ENCODE results near the gene GALNT2.

GALNT2 gene

DNA sequence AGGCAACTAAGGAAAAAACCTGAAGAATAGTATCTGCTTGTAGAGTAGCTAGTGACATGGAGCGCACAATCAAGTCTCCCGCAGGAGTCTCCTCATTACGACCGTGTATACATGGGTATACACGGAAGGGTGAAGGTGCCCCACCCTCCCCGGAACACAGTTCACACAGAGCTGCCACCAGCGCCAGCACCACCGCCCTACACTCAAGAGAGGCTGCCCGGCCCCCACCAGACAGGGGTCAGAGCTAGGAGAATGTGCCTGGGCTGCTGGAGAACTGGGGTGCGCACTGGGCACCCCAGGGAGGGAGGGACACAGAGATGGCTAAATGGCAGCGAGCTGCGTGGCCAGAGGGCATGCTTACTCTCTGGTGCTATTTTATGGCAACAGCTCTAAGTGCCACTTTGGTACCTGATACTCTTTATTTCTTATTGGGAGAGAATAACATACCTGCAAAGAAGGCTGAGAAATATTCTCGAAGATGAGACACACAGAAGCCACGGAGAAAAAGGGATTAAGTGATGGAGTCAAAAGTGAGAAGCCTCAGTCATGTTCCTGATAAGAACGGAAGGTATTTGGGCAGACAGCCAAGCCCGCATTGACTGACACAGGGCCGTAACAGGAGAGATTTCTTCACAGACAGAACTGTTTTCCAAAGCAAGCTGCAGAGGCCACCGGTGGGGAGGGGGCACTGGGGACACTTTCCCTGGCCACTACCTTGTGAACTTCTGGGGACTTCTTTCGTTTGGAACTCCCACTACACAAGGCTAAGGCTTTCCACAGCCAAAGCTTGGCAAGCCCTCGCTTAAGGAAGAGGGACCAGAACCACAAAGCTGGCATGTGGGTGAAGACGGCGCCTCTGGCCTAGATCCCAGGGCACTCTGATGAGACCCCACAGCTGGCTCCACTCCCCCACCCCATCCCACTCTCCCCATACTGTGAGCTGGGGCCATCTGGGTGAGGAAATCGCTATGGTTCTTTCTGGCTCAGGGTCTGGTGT, 251.1 kb downstream of the GALNT2 start:
- no peaks in the 10 kb centered on the region for H3K27me3 ChIP-seq (ENCODE audit: control insufficient read depth, insufficient read depth, low read length)
- H3K36me3 ChIP-seq (ENCODE audit: insufficient read depth, low read length): no peaks in the 10 kb centered on the region
- no peak overlapping the region for H3K4me3 ChIP-seq (ENCODE audit: low read length)
- peaks cover 9% of the 10 kb centered on the region for H3K4me1 ChIP-seq (ENCODE audit: control insufficient read depth, insufficient read depth, low read length)
- H3K9me3 ChIP-seq (replicated peaks; ENCODE audit: low read length): no peaks in the 10 kb centered on the region
- H3K9ac ChIP-seq (ENCODE audit: low read depth, low read length): no peak overlapping the region
- H3K4me2 ChIP-seq (ENCODE audit: low read length): no peak overlapping the region

DNA sequence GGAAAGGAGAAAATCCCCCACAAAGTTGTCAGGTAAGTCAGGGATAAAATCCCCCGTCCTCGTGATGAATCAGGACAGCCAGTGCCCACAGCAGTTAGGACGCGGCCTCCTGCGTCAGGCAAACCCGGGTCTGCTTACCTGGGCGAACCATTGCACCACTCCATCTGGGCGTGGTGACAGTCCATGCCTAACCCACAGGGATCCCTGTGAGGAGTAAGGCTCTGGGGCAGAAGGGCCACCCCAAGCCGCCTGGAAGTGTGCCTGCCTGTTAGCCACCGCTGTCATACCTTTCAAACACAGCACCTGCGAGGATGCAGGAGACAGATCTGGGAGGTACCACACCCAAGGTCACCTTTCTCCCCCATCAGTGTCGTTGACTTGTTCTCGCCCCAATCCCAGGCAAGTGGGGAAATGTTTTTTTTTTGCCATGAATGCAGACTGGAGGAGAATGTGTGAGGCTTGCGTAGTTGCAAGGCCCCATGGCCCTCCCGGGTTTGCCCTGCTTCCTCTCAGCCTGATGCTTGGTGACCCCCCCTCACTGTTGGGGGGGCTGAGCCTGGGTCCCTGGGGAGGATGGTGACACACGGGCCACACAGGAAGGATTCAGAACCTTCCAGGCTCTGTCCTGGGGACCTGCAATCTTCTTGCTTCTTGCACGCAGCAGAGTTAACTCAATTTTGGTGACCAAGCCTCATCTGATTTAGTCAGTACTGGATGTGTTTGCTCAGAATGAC, 252.1 kb downstream of the GALNT2 start:
- Histone ChIP-seq H3K4me1 (ENCODE audit: control insufficient read depth, insufficient read depth, low read length) (peaks cover 9% of the 10 kb centered on the region), H3K9ac (ENCODE audit: low read depth, low read length) (no peak overlapping the region), H3K9me3 (replicated peaks; ENCODE audit: low read length) (no peaks in the 10 kb centered on the region), H3K36me3 (ENCODE audit: insufficient read depth, low read length) (no peaks in the 10 kb centered on the region), H3K27me3 (ENCODE audit: control insufficient read depth, insufficient read depth, low read length) (no peaks in the 10 kb centered on the region), H3K4me2 (ENCODE audit: low read length) (no peak overlapping the region), H3K4me3 (ENCODE audit: low read length) (no peak overlapping the region)

GRCh38 chr1:230320804-230321203, 253.8 kb downstream of the GALNT2 start:
- Histone ChIP-seq H3K9me3 (replicated peaks; ENCODE audit: low read length) (no peaks in the 10 kb centered on the region), H3K4me1 (ENCODE audit: control insufficient read depth, insufficient read depth, low read length) (peaks cover 9% of the 10 kb centered on the region), H3K9ac (ENCODE audit: low read depth, low read length) (no peak overlapping the region), H3K27me3 (ENCODE audit: control insufficient read depth, insufficient read depth, low read length) (no peaks in the 10 kb centered on the region), H3K36me3 (ENCODE audit: insufficient read depth, low read length) (no peaks in the 10 kb centered on the region), H3K4me2 (ENCODE audit: low read length) (no peak overlapping the region), H3K4me3 (ENCODE audit: low read length) (no peak overlapping the region)

DNA sequence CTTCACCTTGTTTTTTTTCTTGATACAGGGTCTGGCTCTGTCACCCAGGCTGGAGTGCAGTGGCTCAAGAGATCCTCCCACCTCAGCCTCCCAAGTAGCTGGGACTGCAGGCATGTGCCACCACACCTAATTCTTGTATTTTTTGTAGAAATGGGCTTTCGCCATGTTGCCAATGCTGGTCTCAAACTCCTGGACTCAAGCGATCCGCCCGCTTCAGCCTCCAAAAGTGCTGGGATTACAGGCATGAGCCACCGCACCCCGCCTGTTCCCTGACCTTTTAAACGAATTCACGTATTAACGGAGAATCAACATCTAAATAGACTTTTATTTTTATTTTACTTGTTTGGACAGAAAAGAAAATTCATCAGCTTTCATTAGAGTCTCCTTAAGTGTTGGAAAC, 254.3 kb downstream of the GALNT2 start:
- Histone ChIP-seq H3K27me3 (ENCODE audit: control insufficient read depth, insufficient read depth, low read length) (no peaks in the 10 kb centered on the region), H3K36me3 (ENCODE audit: insufficient read depth, low read length) (no peaks in the 10 kb centered on the region)

DNA sequence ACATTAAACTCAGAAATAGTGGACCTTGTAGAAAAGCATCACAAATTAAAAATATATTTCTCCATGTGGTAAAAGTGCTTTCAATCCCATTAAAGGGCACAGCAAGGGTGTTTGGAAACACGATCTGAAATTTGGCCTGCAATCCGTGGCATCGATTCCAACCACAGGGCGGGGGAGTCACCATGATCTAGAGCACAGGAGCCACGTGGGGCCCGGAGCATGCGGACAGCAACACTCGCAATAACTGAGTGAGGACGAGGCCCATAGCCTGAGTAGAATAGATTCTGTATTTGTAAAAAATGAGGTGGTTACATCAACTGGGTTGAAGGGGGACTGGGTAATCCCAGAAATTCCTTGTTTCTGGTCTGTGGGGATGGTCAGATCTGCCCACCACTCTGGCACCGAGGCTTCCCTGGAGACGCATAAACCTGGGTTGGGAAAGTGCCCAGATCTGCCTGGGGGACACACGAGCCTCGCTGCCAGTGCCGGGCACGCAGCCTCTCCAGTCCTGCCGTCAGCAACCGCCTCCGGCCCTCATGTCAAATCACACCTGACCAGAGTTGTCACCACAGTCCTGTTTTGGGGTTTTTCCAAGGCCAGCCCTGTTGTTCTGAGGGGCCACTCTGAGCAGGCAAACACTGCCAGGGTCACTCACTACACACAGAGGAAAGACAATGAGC, 254.8 kb downstream of the GALNT2 start:
- H3K4me1 ChIP-seq (ENCODE audit: control insufficient read depth, insufficient read depth, low read length): peaks cover 9% of the 10 kb centered on the region
- H3K36me3 ChIP-seq (ENCODE audit: insufficient read depth, low read length): no peaks in the 10 kb centered on the region
- no peaks in the 10 kb centered on the region for H3K9me3 ChIP-seq (replicated peaks; ENCODE audit: low read length)
- no peaks in the 10 kb centered on the region for H3K27me3 ChIP-seq (ENCODE audit: control insufficient read depth, insufficient read depth, low read length)
- H3K4me2 ChIP-seq (ENCODE audit: low read length): no peak overlapping the region
- H3K4me3 ChIP-seq (ENCODE audit: low read length): no peak overlapping the region
- H3K9ac ChIP-seq (ENCODE audit: low read depth, low read length): no peak overlapping the region

More for the DNA sequence above, 254.3 kb downstream of the GALNT2 start:
- H3K9ac ChIP-seq (ENCODE audit: low read depth, low read length): no peak overlapping the region
- H3K4me3 ChIP-seq (ENCODE audit: low read length): no peak overlapping the region
- H3K4me1 ChIP-seq (ENCODE audit: control insufficient read depth, insufficient read depth, low read length): peaks cover 9% of the 10 kb centered on the region
- no peaks in the 10 kb centered on the region for H3K9me3 ChIP-seq (replicated peaks; ENCODE audit: low read length)
- H3K4me2 ChIP-seq (ENCODE audit: low read length): no peak overlapping the region

DNA sequence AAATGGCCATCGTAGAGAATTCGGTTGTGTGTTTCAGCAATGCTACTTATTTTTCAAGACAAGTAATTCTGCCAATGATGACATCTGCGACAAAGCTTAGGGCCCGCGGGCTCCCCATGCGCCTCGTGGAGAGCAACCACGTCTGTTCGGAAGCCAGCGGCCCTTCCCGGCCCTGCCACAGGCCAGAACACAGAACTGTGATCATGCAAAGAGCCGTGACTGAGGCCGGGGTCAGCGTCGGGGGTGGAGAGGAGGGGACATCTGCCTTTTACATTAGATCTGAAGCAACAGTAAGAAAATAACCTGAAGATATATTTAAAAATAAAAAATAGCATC, 255.4 kb downstream of the GALNT2 start:
- H3K4me1 ChIP-seq (ENCODE audit: control insufficient read depth, insufficient read depth, low read length): peaks cover 11% of the 10 kb centered on the region
- no peak overlapping the region for H3K9ac ChIP-seq (ENCODE audit: low read depth, low read length)
- H3K4me3 ChIP-seq (ENCODE audit: low read length): no peak overlapping the region

DNA sequence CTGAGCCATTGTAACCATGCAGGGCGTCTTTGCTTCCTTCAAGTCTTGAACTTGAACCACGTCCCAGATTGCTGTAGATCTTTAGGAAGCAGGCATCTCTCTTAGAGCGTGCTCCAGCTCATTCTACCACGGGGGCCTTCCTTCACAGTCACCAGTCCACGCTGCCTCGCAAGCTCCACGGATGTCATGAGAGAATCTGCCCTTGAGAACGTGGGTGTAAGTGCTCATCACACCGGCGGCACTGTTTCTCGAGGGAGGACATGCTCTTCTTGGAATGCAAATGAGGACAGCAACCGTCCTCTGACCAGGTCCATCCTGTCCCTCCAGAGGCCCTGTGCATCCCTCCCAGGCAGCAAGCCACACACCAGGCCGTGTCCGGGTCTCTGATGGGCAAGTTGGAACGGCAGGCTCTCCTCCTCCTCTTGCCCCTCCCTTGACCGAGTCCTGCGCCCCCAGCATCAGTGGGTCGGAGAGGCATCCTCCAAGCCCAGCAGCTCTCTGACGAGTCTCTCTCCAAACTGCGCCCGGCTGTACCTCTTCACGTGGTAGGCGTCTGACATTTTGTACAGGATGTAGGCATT, 256.0 kb downstream of the GALNT2 start:
- no peak overlapping the region for H3K9ac ChIP-seq (ENCODE audit: low read depth, low read length)
- no peak overlapping the region for H3K4me2 ChIP-seq (ENCODE audit: low read length)
- H3K4me1 ChIP-seq (ENCODE audit: control insufficient read depth, insufficient read depth, low read length): peaks cover 14% of the 10 kb centered on the region
- no peaks in the 10 kb centered on the region for H3K36me3 ChIP-seq (ENCODE audit: insufficient read depth, low read length)
- no peaks in the 10 kb centered on the region for H3K27me3 ChIP-seq (ENCODE audit: control insufficient read depth, insufficient read depth, low read length)
- H3K9me3 ChIP-seq (replicated peaks; ENCODE audit: low read length): no peaks in the 10 kb centered on the region
- H3K4me3 ChIP-seq (ENCODE audit: low read length): no peak overlapping the region

More for the DNA sequence above, 255.4 kb downstream of the GALNT2 start:
- Histone ChIP-seq H3K36me3 (ENCODE audit: insufficient read depth, low read length) (no peaks in the 10 kb centered on the region), H3K4me2 (ENCODE audit: low read length) (no peak overlapping the region), H3K9me3 (replicated peaks; ENCODE audit: low read length) (no peaks in the 10 kb centered on the region), H3K27me3 (ENCODE audit: control insufficient read depth, insufficient read depth, low read length) (no peaks in the 10 kb centered on the region)

GRCh38 chr1:230323686-230324085, 256.6 kb downstream of the GALNT2 start:
- no peak overlapping the region for H3K9ac ChIP-seq (ENCODE audit: low read depth, low read length)
- H3K4me2 ChIP-seq (ENCODE audit: low read length): no peak overlapping the region
- H3K4me1 ChIP-seq (ENCODE audit: control insufficient read depth, insufficient read depth, low read length): peaks cover 18% of the 10 kb centered on the region

GRCh38 chr1:230326971-230327891, 260.2 kb downstream of the GALNT2 start:
- Histone ChIP-seq H3K4me3 (ENCODE audit: low read length) (no peak overlapping the region), H3K9ac (ENCODE audit: low read depth, low read length) (no peak overlapping the region), H3K27me3 (ENCODE audit: control insufficient read depth, insufficient read depth, low read length) (no peaks in the 10 kb centered on the region), H3K9me3 (replicated peaks; ENCODE audit: low read length) (no peaks in the 10 kb centered on the region), H3K4me2 (ENCODE audit: low read length) (no peak overlapping the region), H3K4me1 (ENCODE audit: control insufficient read depth, insufficient read depth, low read length) (peaks cover 9% of the 10 kb centered on the region), H3K36me3 (ENCODE audit: insufficient read depth, low read length) (no peaks in the 10 kb centered on the region)

More at GRCh38 chr1:230323686-230324085, 256.6 kb downstream of the GALNT2 start:
- Histone ChIP-seq H3K4me3 (ENCODE audit: low read length) (no peak overlapping the region), H3K36me3 (ENCODE audit: insufficient read depth, low read length) (no peaks in the 10 kb centered on the region), H3K27me3 (ENCODE audit: control insufficient read depth, insufficient read depth, low read length) (no peaks in the 10 kb centered on the region), H3K9me3 (replicated peaks; ENCODE audit: low read length) (no peaks in the 10 kb centered on the region)

DNA sequence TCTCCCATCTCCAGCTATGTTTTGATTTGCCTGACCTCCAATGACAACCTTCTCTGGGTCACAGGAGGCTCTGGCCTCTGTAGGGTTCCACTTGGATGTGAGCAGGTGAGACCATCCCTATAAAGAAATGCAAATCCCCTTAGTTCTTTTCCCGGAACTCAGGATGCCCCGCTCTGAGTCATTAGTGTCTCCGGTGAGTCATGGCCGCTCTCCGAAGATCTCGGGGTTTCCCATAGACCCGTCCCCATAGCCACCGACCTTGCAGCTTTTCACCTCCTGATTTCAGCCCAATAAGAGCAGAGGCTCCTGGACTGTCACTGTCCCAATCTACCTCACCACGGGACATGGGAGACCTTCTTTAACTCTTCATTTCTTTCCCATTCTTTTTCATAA, 260.9 kb downstream of the GALNT2 start:
- H3K4me3 ChIP-seq (ENCODE audit: low read length): no peak overlapping the region
- peaks cover 9% of the 10 kb centered on the region for H3K4me1 ChIP-seq (ENCODE audit: control insufficient read depth, insufficient read depth, low read length)

More for the DNA sequence above, 260.9 kb downstream of the GALNT2 start:
- Histone ChIP-seq H3K9ac (ENCODE audit: low read depth, low read length) (no peak overlapping the region), H3K36me3 (ENCODE audit: insufficient read depth, low read length) (no peaks in the 10 kb centered on the region), H3K27me3 (ENCODE audit: control insufficient read depth, insufficient read depth, low read length) (no peaks in the 10 kb centered on the region), H3K4me2 (ENCODE audit: low read length) (no peak overlapping the region), H3K9me3 (replicated peaks; ENCODE audit: low read length) (no peaks in the 10 kb centered on the region)

All from skeletal muscle satellite cell (primary cell).